ENCODE results near the gene ANKRD24. TPM values are rescaled to one million over a fixed set of nuclear protein-coding genes. Genes with fewer than 3 reads are reported as not detected.

Gene ANKRD24
- 0.18 and 0.58 TPM in 2 replicates for total RNA-seq

DNA sequence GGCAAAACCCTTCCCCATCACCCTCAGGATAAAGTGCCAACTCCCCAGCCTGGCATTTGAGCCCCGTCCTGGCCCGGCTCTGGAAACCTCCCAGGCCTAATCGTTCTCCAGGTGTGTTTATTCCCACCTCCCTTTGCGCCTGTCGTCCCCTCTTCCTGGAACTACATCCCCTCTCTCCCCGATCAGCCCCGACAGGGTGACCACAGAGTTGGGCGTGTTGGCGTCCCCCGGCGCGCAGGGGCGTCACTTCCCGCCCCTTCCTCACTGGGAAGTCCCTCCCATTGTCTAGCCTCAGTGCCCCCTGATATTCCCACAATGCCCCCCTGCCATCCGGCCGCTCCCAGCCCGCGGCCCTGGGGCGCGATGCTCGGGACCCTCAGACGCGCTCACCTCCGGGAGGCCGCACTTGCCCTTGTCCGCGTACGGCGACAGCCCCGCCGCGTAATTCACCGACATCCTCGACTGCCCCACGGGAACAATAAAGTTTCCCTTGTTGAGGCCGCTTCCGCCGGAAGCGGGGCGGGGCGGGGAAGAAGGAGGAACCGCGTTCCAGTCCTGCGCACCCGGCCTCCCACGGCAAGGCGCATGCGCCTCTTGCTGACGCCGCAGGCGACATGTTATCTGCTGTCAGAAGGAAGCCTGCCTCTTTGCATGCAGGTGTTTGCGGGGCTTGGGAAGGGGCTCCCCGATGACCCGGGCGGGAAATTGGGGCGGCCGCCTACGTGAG is at the start of gene ANKRD24, which contains the start of gene SIRT6:
Gene ANKRD24, plus strand, starts transcription at position 606 of the 727 bp plus-strand sequence. CDS start 3,737 bp downstream, outside the sequence.
Gene SIRT6, minus strand, starts transcription at position 480 of the 727 bp plus-strand sequence. Its CDS starts 24 bp downstream, at position 456.

DNA sequence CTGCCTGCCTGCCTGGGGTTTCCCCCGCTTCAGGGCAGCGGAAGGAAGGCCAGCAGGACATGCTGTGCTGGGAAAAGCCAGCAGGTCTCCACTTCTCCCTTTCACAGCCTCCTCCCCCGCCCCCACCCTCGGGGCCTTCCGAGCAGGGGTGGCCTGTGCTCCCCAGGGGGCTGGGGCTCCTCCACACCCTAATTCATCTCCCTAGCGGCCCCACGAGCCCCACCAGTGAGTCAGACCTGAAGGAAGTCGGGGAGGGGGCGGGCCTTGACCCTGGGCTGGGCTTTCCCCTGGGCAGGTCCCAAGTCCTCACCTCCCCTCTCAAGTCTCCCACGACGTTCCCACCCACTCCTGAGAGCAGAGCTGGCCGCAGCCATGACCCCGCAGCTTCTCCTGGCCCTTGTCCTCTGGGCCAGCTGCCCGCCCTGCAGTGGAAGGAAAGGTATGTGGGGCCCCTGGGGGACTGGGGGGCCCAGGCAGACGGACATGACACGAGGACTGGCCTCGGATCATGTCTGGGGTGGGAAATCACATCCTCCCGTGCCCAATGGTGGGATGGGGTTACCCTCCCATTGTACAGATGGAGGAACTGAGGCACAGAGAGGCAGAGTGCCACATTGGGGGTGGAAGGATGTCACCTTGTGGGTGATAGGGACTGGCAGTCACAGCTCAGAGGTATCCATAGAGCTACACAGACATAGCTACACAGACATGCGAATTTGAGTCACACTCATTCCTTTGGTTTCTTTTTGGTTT is 46.9 kb downstream of the ANKRD24 start, which contains the start of gene EBI3:
Gene EBI3, plus strand, starts transcription at position 345 of the 753 bp plus-strand sequence. Its CDS starts 28 bp downstream, at position 373.

DNA sequence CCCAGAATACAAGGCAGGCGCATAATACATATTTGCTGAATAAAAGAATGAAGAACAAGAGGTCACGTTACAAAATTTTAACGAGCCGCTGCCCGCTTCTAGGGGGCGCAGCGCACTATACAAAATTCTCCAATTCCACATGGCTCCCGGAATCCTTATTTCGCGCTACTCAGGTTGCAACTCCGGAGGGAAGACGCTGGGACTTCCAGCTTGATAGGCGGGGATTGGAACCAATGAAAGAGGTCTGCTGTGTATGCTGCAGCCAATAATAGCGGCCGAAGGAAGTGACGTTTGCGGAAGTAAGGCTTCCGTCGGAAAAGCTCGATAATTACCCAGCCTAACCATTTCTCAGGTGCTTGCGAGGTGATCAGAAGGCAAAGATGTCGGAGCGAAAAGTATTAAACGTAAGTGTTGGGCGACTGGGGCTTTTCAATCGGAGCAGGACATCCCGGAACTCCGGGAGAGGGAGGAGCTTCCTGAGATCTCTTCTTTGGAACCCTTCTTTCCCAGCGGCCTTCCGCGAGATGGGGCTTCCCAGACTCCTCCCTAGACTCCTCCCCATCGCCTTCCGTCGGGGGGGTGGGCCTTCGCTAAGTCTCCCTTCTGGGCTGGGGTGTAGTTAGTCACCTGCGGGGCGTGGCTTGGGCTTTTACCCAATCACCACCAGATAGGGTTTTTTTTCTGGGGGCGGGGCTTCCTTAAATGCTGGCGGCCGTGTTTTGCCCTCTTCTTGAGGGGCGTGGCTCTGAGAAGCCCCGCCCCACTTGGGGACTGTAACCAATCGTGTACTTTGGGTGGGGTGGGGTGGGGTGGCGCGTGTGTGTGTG is 64.5 kb downstream of the ANKRD24 start, which contains the start of gene YJU2:
Gene YJU2, plus strand, starts transcription at position 314 of the 827 bp plus-strand sequence. Its CDS starts 67 bp downstream, at position 381.

Other genes starting within 250 kb of the ANKRD24 start
- not detected in 2 replicates for gene NMRK2, start 249.6 kb upstream of the ANKRD24 start, total RNA-seq
- 108 and 111 TPM in 2 replicates for gene DAPK3, start 211.6 kb upstream of the ANKRD24 start, total RNA-seq
- 3,099 and 3,249 TPM in 2 replicates for gene EEF2, start 197.2 kb upstream of the ANKRD24 start, total RNA-seq
- gene PIAS4, start 175.0 kb upstream of the ANKRD24 start, total RNA-seq, result 24.8 and 26.5 TPM in 2 replicates
- 30.6 and 31.0 TPM in 2 replicates for gene ZBTB7A, start 115.8 kb upstream of the ANKRD24 start, total RNA-seq
- gene MAP2K2, start 58.6 kb upstream of the ANKRD24 start, total RNA-seq, result 181 and 214 TPM in 2 replicates
- gene CREB3L3, start 29.1 kb upstream of the ANKRD24 start, total RNA-seq, result not detected in 2 replicates
- gene SIRT6, start 126 bp upstream of the ANKRD24 start, total RNA-seq, result 25.3 and 38.1 TPM in 2 replicates
- gene EBI3, start 46.8 kb downstream of the ANKRD24 start, total RNA-seq, result 0.35 TPM in 1 of 2 replicates, not detected in the other
- gene YJU2, start 64.4 kb downstream of the ANKRD24 start, total RNA-seq, result 15.6 and 17.2 TPM in 2 replicates
- 0.86 TPM in 1 of 2 replicates, not detected in the other for gene SHD, start 96.6 kb downstream of the ANKRD24 start, total RNA-seq
- not detected in 2 replicates for gene TMIGD2, start 119.7 kb downstream of the ANKRD24 start, total RNA-seq
- 5.2 and 14.4 TPM in 2 replicates for gene FSD1, start 121.9 kb downstream of the ANKRD24 start, total RNA-seq
- 18.4 and 20.2 TPM in 2 replicates for gene STAP2, start 156.1 kb downstream of the ANKRD24 start, total RNA-seq
- gene MPND, start 160.9 kb downstream of the ANKRD24 start, total RNA-seq, result 2.5 and 3.5 TPM in 2 replicates
- 117 and 129 TPM in 2 replicates for gene SH3GL1, start 217.9 kb downstream of the ANKRD24 start, total RNA-seq
- gene CHAF1A, start 220.0 kb downstream of the ANKRD24 start, total RNA-seq, result 9.5 and 17.2 TPM in 2 replicates